Caco-2 (cell line): Measurements from ENCODE around the gene C12orf50. TPM values are rescaled to one million over a fixed set of nuclear protein-coding genes. Genes with fewer than 3 reads are reported as not detected.

Experiments
- BruUV-seq: library from RNA; stranded (reverse); fragments of 400-500 nt; replicated peaks from 2 replicates; lab custom pipeline; 2021; lab: Mats Ljungman, UMichigan
- CTCF ChIA-PET: fragments of 300-600 bp; sonication (Branson Sonifier 250); formaldehyde crosslinking; loops from one replicate; lab custom pipeline; 2022; ENCODE audit warnings: antibody characterized with exemption; lab: Charles Lee
- POLR2A ChIA-PET: fragments of 300-600 bp; sonication (Branson Sonifier 250); formaldehyde crosslinking; loops from one replicate; lab custom pipeline; 2022; ENCODE audit warnings: antibody characterized with exemption; lab: Charles Lee
- DNase-seq, 2 experiments: peaks; one replicate each; pipeline versions ENCODE4 v3.0.0 to v3.0.0-alpha.2; 2020 to 2022
- H3K27me3 ChIP-seq: replicated peaks from 2 replicates; pipeline ENCODE4 v1.6.0; 2011; ENCODE audit warnings: low read length; ENCODE audit not compliant: control insufficient read depth, insufficient read depth
- H3K36me3 ChIP-seq: 2 replicates; pipeline ENCODE4 v1.5.1; 2011; ENCODE audit warnings: low read length; ENCODE audit not compliant: control insufficient read depth, insufficient read depth
- H3K4me1 ChIP-seq: fragments of 250-450 bp; sonication (Bioruptor Pico); 2 replicates; pipeline ENCODE4 v1.5.1; 2020; ENCODE audit warnings: mild to moderate bottlenecking
- H3K4me3 ChIP-seq: 2 replicates; pipeline ENCODE4 v1.5.1; 2011; ENCODE audit warnings: low read depth, mild to moderate bottlenecking, control low read depth, low read length
- H3K9me3 ChIP-seq: fragments of 250-450 bp; sonication (Bioruptor Pico); 2 replicates; pipeline ENCODE4 v1.5.1; 2020; ENCODE audit warnings: mild to moderate bottlenecking, moderate library complexity
- H3K27ac Mint-ChIP-seq: one replicate; pipeline ENCODE4 v1.8.0; 2022; ENCODE audit warnings: mixed read lengths; ENCODE audit not compliant: unreplicated experiment
- H3K27me3 Mint-ChIP-seq: one replicate; pipeline ENCODE4 v1.8.0; 2022; ENCODE audit warnings: mixed read lengths; ENCODE audit not compliant: insufficient read depth, unreplicated experiment
- H3K36me3 Mint-ChIP-seq: one replicate; pipeline ENCODE4 v1.8.0; 2022; ENCODE audit warnings: mild to moderate bottlenecking, mixed read lengths; ENCODE audit not compliant: insufficient read depth, unreplicated experiment
- H3K4me1 Mint-ChIP-seq: one replicate; pipeline ENCODE4 v1.8.0; 2022; ENCODE audit warnings: low read depth, mixed read lengths; ENCODE audit not compliant: unreplicated experiment
- H3K4me3 Mint-ChIP-seq: one replicate; pipeline ENCODE4 v1.8.0; 2022; ENCODE audit warnings: mild to moderate bottlenecking, moderate library complexity, mixed read lengths; ENCODE audit not compliant: unreplicated experiment
- H3K9me3 Mint-ChIP-seq: one replicate; pipeline ENCODE4 v1.8.0; 2022; ENCODE audit warnings: mixed read lengths; ENCODE audit not compliant: unreplicated experiment
- intact Hi-C: fragments of 100-400 bp; cut with micrococcal nuclease; formaldehyde crosslinking; loops from one replicate; pipeline ENCODE4 v1.10.0; 2022; ENCODE audit not compliant: unreplicated experiment
- total RNA-seq: library from RNA; stranded (reverse); gene quantifications from 2 replicates; pipeline ENCODE4 v1.2.3, GENCODE V29; 2022
- TF ChIP-seq, protein P1 (sequence below), 2 experiments: fragments of 200-600 bp in 1 of 2; IDR thresholded peaks; 1 replicate in 1 of 2; 2 replicates in 1 of 2; pipeline versions ENCODE4 v1.5.1 to v1.8.0; 2011 to 2022; ENCODE audit warnings: antibody characterized with exemption in 1 of 2, control low read depth in 1 of 2, inconsistent platforms in 1 of 2, low read depth in 1 of 2, low read length in 1 of 2, mild to moderate bottlenecking in 1 of 2, moderate library complexity in 1 of 2; ENCODE audit not compliant: insufficient read depth in 1 of 2, severe bottlenecking in 1 of 2, unreplicated experiment in 1 of 2

Gene C12orf50
- total RNA-seq, 1 experiment from 2014 or later = not detected

DNA sequence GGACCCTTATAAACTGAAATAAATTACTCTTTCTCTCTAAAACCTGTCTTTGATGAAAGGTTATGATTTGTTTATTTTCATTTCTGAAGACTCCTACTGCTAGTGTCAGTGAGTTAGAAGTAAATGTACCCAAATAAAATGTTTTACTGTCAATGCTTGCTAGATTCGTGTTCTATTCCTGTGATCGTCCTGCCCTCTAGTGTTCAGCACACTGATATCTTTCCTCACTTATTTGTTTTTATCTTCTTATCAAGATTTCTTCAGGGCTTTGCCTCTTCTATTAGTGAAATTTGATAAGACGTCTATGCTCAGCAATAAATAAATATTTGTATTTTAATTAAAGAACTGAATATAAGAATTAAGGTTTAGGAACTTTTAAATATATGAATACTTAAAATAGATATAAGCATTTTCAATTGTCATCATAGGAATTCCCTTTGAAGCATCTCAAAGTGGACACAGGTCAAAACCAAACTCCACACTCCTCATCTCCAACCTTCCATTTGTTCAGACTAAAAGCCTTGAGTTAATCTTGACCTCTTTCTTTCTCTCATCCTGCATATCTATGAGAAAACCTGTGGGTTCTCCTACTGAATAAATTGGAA, 75.8 kb downstream of the C12orf50 start:
- Mint-ChIP-seq H3K27me3 (no peaks in the 10 kb centered on the region), H3K4me1 (no peaks in the 10 kb centered on the region), H3K36me3 (no peaks in the 10 kb centered on the region), H3K27ac (no peak overlapping the region), H3K9me3 (no peaks in the 10 kb centered on the region), H3K4me3 (no peak overlapping the region)
- no TSS peak for BruUV-seq
- TF ChIP-seq, protein P1, sequence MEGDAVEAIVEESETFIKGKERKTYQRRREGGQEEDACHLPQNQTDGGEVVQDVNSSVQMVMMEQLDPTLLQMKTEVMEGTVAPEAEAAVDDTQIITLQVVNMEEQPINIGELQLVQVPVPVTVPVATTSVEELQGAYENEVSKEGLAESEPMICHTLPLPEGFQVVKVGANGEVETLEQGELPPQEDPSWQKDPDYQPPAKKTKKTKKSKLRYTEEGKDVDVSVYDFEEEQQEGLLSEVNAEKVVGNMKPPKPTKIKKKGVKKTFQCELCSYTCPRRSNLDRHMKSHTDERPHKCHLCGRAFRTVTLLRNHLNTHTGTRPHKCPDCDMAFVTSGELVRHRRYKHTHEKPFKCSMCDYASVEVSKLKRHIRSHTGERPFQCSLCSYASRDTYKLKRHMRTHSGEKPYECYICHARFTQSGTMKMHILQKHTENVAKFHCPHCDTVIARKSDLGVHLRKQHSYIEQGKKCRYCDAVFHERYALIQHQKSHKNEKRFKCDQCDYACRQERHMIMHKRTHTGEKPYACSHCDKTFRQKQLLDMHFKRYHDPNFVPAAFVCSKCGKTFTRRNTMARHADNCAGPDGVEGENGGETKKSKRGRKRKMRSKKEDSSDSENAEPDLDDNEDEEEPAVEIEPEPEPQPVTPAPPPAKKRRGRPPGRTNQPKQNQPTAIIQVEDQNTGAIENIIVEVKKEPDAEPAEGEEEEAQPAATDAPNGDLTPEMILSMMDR (IDR thresholded peaks at IDR 0.05; ENCODE audit: insufficient read depth in 1 of 2, low read depth in 1 of 2, low read length in 1 of 2, severe bottlenecking in 1 of 2, unreplicated experiment in 1 of 2) = peak; percentile 33 to 61
- H3K4me1 ChIP-seq = no peaks in the 10 kb centered on the region
- H3K36me3 ChIP-seq = no peaks in the 10 kb centered on the region
- no peaks in the 10 kb centered on the region for H3K9me3 ChIP-seq
- ChIA-PET CTCF (no interaction called here), POLR2A (no interaction called here)
- no peak overlapping the region for H3K4me3 ChIP-seq
- DNase-seq = peak in 1 of 2 experiments; percentile 9
- intact Hi-C loops = loop anchor here (1.0 to 5.0 kb wide), 2 partner anchors 87 to 106 kb away; no protein-coding TSS in a partner anchor
- no peaks in the 10 kb centered on the region for H3K27me3 ChIP-seq

DNA sequence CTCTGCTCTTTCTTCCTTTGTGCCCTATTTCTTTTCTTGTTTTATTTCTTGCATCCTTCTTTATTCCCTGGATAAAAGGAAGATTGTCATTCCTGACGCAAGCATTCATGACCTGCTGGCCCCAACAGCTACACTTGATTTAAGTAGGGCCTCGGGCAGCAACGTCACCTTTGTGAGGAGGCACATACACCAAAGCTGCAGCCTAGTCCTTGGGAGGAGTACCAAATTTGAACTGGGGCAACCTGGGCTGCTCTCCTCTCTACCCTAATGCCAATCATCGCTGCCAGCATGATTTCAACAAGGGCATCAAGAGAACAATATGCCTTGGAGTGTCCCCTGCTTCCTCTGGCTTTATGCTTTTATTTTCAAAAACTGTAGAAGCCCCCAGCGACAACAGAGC, 76.4 kb downstream of the C12orf50 start:
- intact Hi-C loops = loop anchor here (1.0 to 5.0 kb wide), 2 partner anchors 87 to 106 kb away; no protein-coding TSS in a partner anchor
- Histone ChIP-seq H3K27me3 (no peaks in the 10 kb centered on the region), H3K9me3 (no peaks in the 10 kb centered on the region), H3K4me3 (no peak overlapping the region), H3K4me1 (no peaks in the 10 kb centered on the region), H3K36me3 (no peaks in the 10 kb centered on the region)
- Mint-ChIP-seq H3K36me3 (no peaks in the 10 kb centered on the region), H3K27me3 (no peaks in the 10 kb centered on the region), H3K9me3 (no peaks in the 10 kb centered on the region), H3K27ac (no peak overlapping the region), H3K4me3 (no peak overlapping the region), H3K4me1 (no peaks in the 10 kb centered on the region)
- DNase-seq = no peak
- ChIA-PET POLR2A (no interaction called here), CTCF (interaction anchor here (1.2 kb wide), 1 partner anchor 100 kb away, joined by 4 read pairs; no protein-coding TSS in a partner anchor)
- TF ChIP-seq, protein P1 (IDR thresholded peaks at IDR 0.05; ENCODE audit: insufficient read depth in 1 of 2, low read depth in 1 of 2, low read length in 1 of 2, severe bottlenecking in 1 of 2, unreplicated experiment in 1 of 2) = no peak
- BruUV-seq = no TSS peak

DNA sequence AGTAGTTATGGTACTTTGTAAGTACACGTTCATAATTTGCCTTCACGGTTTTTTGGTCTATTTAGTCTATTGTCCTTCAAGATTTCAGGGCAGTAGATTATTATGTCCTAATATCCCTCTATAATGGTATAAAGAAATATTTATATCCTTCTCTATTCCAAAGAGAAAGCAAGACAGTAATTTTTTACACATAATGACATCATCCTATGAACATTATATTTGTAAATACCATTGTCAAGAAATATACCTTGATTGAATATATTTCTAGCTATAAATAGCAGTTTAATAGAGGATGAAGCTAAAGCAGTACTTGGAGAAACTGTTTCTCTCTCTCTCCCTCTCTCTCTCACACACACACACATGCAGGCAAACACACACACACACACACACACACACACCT, 77.0 kb downstream of the C12orf50 start:
- no peak overlapping the region for H3K4me3 Mint-ChIP-seq
- Histone ChIP-seq H3K36me3 (no peaks in the 10 kb centered on the region), H3K27me3 (no peaks in the 10 kb centered on the region), H3K9me3 (no peaks in the 10 kb centered on the region), H3K4me1 (no peaks in the 10 kb centered on the region), H3K4me3 (no peak overlapping the region)
- POLR2A ChIA-PET = no interaction called here
- intact Hi-C loops = loop anchor here (5.0 kb wide), 1 partner anchor 105 kb away; no protein-coding TSS in a partner anchor
- no peaks in the 10 kb centered on the region for H3K4me1 Mint-ChIP-seq
- no peak for DNase-seq
- no peaks in the 10 kb centered on the region for H3K36me3 Mint-ChIP-seq
- CTCF ChIA-PET = interaction anchor here (1.2 kb wide), 1 partner anchor 99 kb away, joined by 4 read pairs; no protein-coding TSS in a partner anchor
- TF ChIP-seq, protein P1 (IDR thresholded peaks at IDR 0.05; ENCODE audit: insufficient read depth in 1 of 2, low read depth in 1 of 2, low read length in 1 of 2, severe bottlenecking in 1 of 2, unreplicated experiment in 1 of 2) = no peak
- H3K27me3 Mint-ChIP-seq = no peaks in the 10 kb centered on the region
- H3K9me3 Mint-ChIP-seq = no peaks in the 10 kb centered on the region
- BruUV-seq = no TSS peak
- no peak overlapping the region for H3K27ac Mint-ChIP-seq
